GM12878 (cell line): ENCODE measurements around the gene ERCC1. TPM values are rescaled to one million over a fixed set of nuclear protein-coding genes. Genes with fewer than 3 reads are reported as not detected.

ENCODE experiments used
- BHLHE40 ChIP-seq, 2 experiments: fragments of 450-650 bp in 1 of 2; IDR thresholded peaks; 2 replicates each; pipeline ENCODE4 v1.6.1; 2011 to 2017; ENCODE audit warnings: low read depth in 2 of 2, borderline replicate concordance in 1 of 2, improper control_type of control experiment in 1 of 2, low read length in 1 of 2, mild to moderate bottlenecking in 1 of 2
- CBFB ChIP-seq: IDR thresholded peaks from 2 replicates; pipeline ENCODE4 v1.6.1; 2016; ENCODE audit warnings: antibody characterized with exemption, low read depth
- CHD1 ChIP-seq: IDR thresholded peaks from 2 replicates; pipeline ENCODE4 v1.6.1; 2012; ENCODE audit warnings: low read depth, low read length, improper control_type of control experiment
- CHD2 ChIP-seq: IDR thresholded peaks from 2 replicates; pipeline ENCODE4 v1.6.1; 2011; ENCODE audit warnings: low read depth, low read length, improper control_type of control experiment, borderline replicate concordance
- HDAC6 ChIP-seq: fragments of 200-600 bp; sonication (generic); IDR thresholded peaks from one replicate; pipeline ENCODE4 v1.8.0; 2017; ENCODE audit warnings: antibody characterized with exemption; ENCODE audit not compliant: unreplicated experiment
- LARP7 ChIP-seq: fragments of 450-650 bp; IDR thresholded peaks from 2 replicates; pipeline ENCODE4 v1.6.1; 2017; ENCODE audit warnings: mild to moderate bottlenecking
- SMAD5 ChIP-seq: IDR thresholded peaks from 2 replicates; pipeline ENCODE4 v1.6.1; 2016; ENCODE audit warnings: antibody characterized with exemption, low read depth
- SUZ12 ChIP-seq: fragments of 200-600 bp; sonication (generic); IDR thresholded peaks from one replicate; pipeline ENCODE4 v1.6.1; 2018; ENCODE audit warnings: antibody characterized with exemption, mild to moderate bottlenecking; ENCODE audit not compliant: unreplicated experiment
- YY1 ChIP-seq: IDR thresholded peaks from 2 replicates; pipeline ENCODE4 v1.6.1; 2011; ENCODE audit warnings: low read depth, mild to moderate bottlenecking, low read length
- polyA plus RNA-seq, 11 experiments: library from polyadenylated mRNA; depleted of rRNA in 4 of 11; unstranded in 6 of 11; stranded (reverse) in 5 of 11; fragments of >200 nt; fragmentation: Nextera tagmentation in 4 of 11; fragmentation: Illumina TruSeq in 1 of 11; extraction: Ambion mirVana in 4 of 11; extraction: Trizol in 1 of 11; gene quantifications; 1 replicate in 1 of 11; 2 replicates in 10 of 11; pipeline versions ENCODE4 v1.2.1 to v1.2.3, GENCODE V29; 2011 to 2016; ENCODE audit warnings: inconsistent platforms in 2 of 11, missing spikeins in 2 of 11, low read depth in 1 of 11
- total RNA-seq, 4 experiments: library from RNA; depleted of rRNA in 3 of 4; stranded (reverse); fragments of >200 nt in 3 of 4; fragmentation: Illumina TruSeq in 1 of 4; extraction: Trizol in 1 of 4; gene quantifications; 2 replicates each; pipeline versions ENCODE4 v1.2.1 to v1.2.3, GENCODE V29; 2013 to 2021
- TF ChIP-seq, protein P1 (sequence below): fragments of 450-650 bp; IDR thresholded peaks from 2 replicates; pipeline ENCODE4 v1.6.1; 2017; ENCODE audit warnings: antibody characterized with exemption, mild to moderate bottlenecking, moderate library complexity
- TF ChIP-seq, protein P2 (sequence below): fragments of 450-650 bp; formaldehyde crosslinking; IDR thresholded peaks from 2 replicates; pipeline ENCODE4 v1.4.0; 2022; ENCODE audit warnings: mild to moderate bottlenecking, moderate library complexity
- TF ChIP-seq, protein P3 (sequence below): fragments of 450-650 bp; IDR thresholded peaks from 2 replicates; pipeline ENCODE4 v1.6.1; 2017; ENCODE audit warnings: mild to moderate bottlenecking, moderate library complexity
- TF ChIP-seq, protein P4 (sequence below): IDR thresholded peaks from 2 replicates; pipeline ENCODE4 v1.6.1; 2012; ENCODE audit warnings: low read depth, low read length, improper control_type of control experiment
- TF ChIP-seq, protein P5 (sequence below): IDR thresholded peaks from 2 replicates; pipeline ENCODE4 v1.6.1; 2011; ENCODE audit warnings: mild to moderate bottlenecking, low read depth, low read length, moderate library complexity; ENCODE audit not compliant: insufficient replicate concordance
- TF ChIP-seq, protein P6 (sequence below): fragments of 450-650 bp; IDR thresholded peaks from 2 replicates; pipeline ENCODE4 v1.6.1; 2016; ENCODE audit warnings: mild to moderate bottlenecking

The ERCC1 gene
- total and polyA plus RNA-seq, 10 of the 15 experiments (the other 5 are each of a cell fraction or from before 2014, with no cell fraction given), result 14.7 to 104 (median 61.1) TPM

DNA sequence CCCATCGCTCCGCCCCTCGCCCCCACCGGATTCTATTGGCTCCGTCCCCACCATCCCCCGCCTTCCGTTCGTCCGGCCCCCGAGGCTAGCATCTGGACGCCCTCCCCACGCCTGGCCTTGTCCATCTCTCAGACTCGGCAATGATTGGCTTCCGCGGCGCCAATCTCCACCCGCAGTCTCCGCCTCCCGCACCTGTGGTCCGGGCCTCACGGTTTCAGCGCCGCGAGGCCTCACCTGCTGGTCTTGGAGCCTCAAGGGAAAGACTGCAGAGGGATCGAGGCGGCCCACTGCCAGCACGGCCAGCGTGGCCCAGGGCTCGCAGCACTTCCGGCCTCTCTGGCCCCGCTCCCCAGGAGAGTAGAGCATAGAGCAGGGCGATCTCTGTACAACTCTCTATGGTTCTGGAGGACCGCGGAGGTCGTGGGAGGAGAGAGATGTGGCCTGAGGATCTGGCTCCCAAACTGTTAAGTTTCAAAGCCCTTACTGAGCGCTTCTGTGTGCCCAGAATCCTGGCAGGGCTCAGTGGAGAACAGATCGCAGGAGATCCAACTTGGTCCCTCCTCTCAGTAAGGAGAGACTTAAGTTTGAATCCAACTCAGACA is at the start of gene ERCC1 (continued):
- TF ChIP-seq SUZ12 (no peak), SMAD5 (peak; percentile 90), CHD2 (peak; percentile 86), LARP7 (peak; percentile 31), CBFB (peak; percentile 71; the same call in 1 of the 2 replicates), YY1 (0 out of 2 replicates have a peak, but pooled peaks have one; percentile 10), BHLHE40 (IDR thresholded peaks at IDR 0.05; ENCODE audit: borderline replicate concordance in 1 of 2, low read depth in 2 of 2, low read length in 1 of 2) (peak; percentile 36 to 80; a peak in 3 of 4 replicates), HDAC6 (no peak), CHD1 (0 out of 2 replicates have a peak, but pooled peaks have one; percentile 62)
- TF ChIP-seq, protein P1, sequence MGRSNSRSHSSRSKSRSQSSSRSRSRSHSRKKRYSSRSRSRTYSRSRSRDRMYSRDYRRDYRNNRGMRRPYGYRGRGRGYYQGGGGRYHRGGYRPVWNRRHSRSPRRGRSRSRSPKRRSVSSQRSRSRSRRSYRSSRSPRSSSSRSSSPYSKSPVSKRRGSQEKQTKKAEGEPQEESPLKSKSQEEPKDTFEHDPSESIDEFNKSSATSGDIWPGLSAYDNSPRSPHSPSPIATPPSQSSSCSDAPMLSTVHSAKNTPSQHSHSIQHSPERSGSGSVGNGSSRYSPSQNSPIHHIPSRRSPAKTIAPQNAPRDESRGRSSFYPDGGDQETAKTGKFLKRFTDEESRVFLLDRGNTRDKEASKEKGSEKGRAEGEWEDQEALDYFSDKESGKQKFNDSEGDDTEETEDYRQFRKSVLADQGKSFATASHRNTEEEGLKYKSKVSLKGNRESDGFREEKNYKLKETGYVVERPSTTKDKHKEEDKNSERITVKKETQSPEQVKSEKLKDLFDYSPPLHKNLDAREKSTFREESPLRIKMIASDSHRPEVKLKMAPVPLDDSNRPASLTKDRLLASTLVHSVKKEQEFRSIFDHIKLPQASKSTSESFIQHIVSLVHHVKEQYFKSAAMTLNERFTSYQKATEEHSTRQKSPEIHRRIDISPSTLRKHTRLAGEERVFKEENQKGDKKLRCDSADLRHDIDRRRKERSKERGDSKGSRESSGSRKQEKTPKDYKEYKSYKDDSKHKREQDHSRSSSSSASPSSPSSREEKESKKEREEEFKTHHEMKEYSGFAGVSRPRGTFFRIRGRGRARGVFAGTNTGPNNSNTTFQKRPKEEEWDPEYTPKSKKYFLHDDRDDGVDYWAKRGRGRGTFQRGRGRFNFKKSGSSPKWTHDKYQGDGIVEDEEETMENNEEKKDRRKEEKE, result no peak
- TF ChIP-seq, protein P2, sequence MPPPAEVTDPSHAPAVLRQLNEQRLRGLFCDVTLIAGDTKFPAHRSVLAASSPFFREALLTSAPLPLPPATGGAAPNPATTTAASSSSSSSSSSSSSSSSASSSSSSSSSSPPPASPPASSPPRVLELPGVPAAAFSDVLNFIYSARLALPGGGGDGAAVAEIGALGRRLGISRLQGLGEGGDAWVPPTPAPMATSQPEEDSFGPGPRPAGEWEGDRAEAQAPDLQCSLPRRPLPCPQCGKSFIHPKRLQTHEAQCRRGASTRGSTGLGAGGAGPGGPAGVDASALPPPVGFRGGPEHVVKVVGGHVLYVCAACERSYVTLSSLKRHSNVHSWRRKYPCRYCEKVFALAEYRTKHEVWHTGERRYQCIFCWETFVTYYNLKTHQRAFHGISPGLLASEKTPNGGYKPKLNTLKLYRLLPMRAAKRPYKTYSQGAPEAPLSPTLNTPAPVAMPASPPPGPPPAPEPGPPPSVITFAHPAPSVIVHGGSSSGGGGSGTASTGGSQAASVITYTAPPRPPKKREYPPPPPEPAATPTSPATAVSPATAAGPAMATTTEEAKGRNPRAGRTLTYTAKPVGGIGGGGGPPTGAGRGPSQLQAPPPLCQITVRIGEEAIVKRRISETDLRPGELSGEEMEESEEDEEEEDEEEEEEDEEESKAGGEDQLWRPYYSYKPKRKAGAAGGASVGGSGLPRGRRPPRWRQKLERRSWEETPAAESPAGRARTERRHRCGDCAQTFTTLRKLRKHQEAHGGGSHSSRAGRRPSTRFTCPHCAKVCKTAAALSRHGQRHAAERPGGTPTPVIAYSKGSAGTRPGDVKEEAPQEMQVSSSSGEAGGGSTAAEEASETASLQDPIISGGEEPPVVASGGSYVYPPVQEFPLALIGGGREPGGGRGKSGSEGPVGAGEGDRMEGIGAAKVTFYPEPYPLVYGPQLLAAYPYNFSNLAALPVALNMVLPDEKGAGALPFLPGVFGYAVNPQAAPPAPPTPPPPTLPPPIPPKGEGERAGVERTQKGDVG, result no peak
- TF ChIP-seq, protein P3, sequence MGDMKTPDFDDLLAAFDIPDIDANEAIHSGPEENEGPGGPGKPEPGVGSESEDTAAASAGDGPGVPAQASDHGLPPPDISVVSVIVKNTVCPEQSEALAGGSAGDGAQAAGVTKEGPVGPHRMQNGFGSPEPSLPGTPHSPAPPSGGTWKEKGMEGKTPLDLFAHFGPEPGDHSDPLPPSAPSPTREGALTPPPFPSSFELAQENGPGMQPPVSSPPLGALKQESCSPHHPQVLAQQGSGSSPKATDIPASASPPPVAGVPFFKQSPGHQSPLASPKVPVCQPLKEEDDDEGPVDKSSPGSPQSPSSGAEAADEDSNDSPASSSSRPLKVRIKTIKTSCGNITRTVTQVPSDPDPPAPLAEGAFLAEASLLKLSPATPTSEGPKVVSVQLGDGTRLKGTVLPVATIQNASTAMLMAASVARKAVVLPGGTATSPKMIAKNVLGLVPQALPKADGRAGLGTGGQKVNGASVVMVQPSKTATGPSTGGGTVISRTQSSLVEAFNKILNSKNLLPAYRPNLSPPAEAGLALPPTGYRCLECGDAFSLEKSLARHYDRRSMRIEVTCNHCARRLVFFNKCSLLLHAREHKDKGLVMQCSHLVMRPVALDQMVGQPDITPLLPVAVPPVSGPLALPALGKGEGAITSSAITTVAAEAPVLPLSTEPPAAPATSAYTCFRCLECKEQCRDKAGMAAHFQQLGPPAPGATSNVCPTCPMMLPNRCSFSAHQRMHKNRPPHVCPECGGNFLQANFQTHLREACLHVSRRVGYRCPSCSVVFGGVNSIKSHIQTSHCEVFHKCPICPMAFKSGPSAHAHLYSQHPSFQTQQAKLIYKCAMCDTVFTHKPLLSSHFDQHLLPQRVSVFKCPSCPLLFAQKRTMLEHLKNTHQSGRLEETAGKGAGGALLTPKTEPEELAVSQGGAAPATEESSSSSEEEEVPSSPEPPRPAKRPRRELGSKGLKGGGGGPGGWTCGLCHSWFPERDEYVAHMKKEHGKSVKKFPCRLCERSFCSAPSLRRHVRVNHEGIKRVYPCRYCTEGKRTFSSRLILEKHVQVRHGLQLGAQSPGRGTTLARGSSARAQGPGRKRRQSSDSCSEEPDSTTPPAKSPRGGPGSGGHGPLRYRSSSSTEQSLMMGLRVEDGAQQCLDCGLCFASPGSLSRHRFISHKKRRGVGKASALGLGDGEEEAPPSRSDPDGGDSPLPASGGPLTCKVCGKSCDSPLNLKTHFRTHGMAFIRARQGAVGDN, result peak; percentile 49
- TF ChIP-seq, protein P4, sequence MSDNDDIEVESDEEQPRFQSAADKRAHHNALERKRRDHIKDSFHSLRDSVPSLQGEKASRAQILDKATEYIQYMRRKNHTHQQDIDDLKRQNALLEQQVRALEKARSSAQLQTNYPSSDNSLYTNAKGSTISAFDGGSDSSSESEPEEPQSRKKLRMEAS, result peak; percentile 75; the same call in 1 of the 2 replicates
- TF ChIP-seq, protein P5, sequence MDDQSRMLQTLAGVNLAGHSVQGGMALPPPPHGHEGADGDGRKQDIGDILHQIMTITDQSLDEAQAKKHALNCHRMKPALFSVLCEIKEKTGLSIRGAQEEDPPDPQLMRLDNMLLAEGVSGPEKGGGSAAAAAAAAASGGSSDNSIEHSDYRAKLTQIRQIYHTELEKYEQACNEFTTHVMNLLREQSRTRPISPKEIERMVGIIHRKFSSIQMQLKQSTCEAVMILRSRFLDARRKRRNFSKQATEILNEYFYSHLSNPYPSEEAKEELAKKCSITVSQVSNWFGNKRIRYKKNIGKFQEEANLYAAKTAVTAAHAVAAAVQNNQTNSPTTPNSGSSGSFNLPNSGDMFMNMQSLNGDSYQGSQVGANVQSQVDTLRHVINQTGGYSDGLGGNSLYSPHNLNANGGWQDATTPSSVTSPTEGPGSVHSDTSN, result peak; percentile 93
- TF ChIP-seq, protein P6, sequence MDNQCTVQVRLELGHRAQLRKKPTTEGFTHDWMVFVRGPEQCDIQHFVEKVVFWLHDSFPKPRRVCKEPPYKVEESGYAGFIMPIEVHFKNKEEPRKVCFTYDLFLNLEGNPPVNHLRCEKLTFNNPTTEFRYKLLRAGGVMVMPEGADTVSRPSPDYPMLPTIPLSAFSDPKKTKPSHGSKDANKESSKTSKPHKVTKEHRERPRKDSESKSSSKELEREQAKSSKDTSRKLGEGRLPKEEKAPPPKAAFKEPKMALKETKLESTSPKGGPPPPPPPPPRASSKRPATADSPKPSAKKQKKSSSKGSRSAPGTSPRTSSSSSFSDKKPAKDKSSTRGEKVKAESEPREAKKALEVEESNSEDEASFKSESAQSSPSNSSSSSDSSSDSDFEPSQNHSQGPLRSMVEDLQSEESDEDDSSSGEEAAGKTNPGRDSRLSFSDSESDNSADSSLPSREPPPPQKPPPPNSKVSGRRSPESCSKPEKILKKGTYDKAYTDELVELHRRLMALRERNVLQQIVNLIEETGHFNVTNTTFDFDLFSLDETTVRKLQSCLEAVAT, result 0 out of 2 replicates have a peak, but pooled peaks have one; percentile 47
